ENCODE data around the gene PRMT9. TPM values are rescaled to one million over a fixed set of nuclear protein-coding genes. Genes with fewer than 3 reads are reported as not detected.

The PRMT9 gene
- total and polyA plus RNA-seq, 8 donors = 7.4 to 28.6 (median 22.9) TPM

- Histone ChIP-seq H3K9me3 (no peaks in the 10 kb centered on the region), H3K4me3 (peak overlapping the region; percentile 41 to 65), H3K4me1 (peaks cover 7 to 17% of the 10 kb centered on the region in 2 donors), H3K27ac (peak overlapping the region in 1 of 2 donors; percentile 86), H3K27me3 (no peaks in the 10 kb centered on the region), H3K36me3 (peaks cover 0 to 20% of the 10 kb centered on the region in 2 donors)
- intact Hi-C loops (cut with DNase I) = no loop called here
- ATAC-seq (no peak), DNase-seq (no peak)
- no peak for TF ChIP-seq CTCF (IDR thresholded peaks at IDR 0.05)
These were observed 1.2 kb downstream of the PRMT9 start for GRCh38 chr4:147682755-147683154.

GRCh38 chr4:147678796-147679549 is 5.0 kb downstream of the PRMT9 start:
- Histone ChIP-seq H3K27ac (no peak overlapping the region), H3K36me3 (peaks cover 0 to 21% of the 10 kb centered on the region in 2 donors), H3K27me3 (no peaks in the 10 kb centered on the region), H3K9me3 (no peaks in the 10 kb centered on the region), H3K4me1 (peaks cover 7 to 11% of the 10 kb centered on the region in 2 donors), H3K4me3 (no peak overlapping the region)
- no peak for ATAC-seq
- no peak for DNase-seq
- TF ChIP-seq CTCF (IDR thresholded peaks at IDR 0.05) = no peak
- intact Hi-C loops (cut with DNase I) = no loop called here

GRCh38 chr4:147678106-147678505 is 5.9 kb downstream of the PRMT9 start:
- Histone ChIP-seq H3K36me3 (peaks cover 0 to 21% of the 10 kb centered on the region in 2 donors), H3K9me3 (no peaks in the 10 kb centered on the region), H3K27ac (no peak overlapping the region), H3K4me3 (no peak overlapping the region), H3K4me1 (peaks cover 7 to 10% of the 10 kb centered on the region in 2 donors), H3K27me3 (no peaks in the 10 kb centered on the region)
- ATAC-seq (no peak), DNase-seq (no peak)
- intact Hi-C loops (cut with DNase I) = no loop called here
- TF ChIP-seq CTCF (IDR thresholded peaks at IDR 0.05) = no peak

- Histone ChIP-seq H3K36me3 (peaks cover 0 to 37% of the 10 kb centered on the region in 2 donors), H3K27ac (no peak overlapping the region), H3K4me1 (no peaks in the 10 kb centered on the region), H3K4me3 (no peak overlapping the region), H3K27me3 (no peaks in the 10 kb centered on the region), H3K9me3 (no peaks in the 10 kb centered on the region)
- intact Hi-C loops (cut with DNase I) = no loop called here
- ATAC-seq (no peak), DNase-seq (no peak)
- no peak for TF ChIP-seq CTCF (IDR thresholded peaks at IDR 0.05)
These were observed 9.5 kb downstream of the PRMT9 start for GRCh38 chr4:147674496-147674895.

- H3K4me1 ChIP-seq = no peaks in the 10 kb centered on the region
- no peak for TF ChIP-seq CTCF (IDR thresholded peaks at IDR 0.05)
- no peak overlapping the region for H3K4me3 ChIP-seq
- H3K27ac ChIP-seq = no peak overlapping the region
- no peaks in the 10 kb centered on the region for H3K27me3 ChIP-seq
- H3K9me3 ChIP-seq = no peaks in the 10 kb centered on the region
- DNase-seq = no peak
- peaks cover 0 to 37% of the 10 kb centered on the region in 2 donors for H3K36me3 ChIP-seq
- intact Hi-C loops (cut with DNase I) = no loop called here
- no peak for ATAC-seq
These were observed 9.9 kb downstream of the PRMT9 start for GRCh38 chr4:147674073-147674472.

All from left lung (tissue), 10 donors.